Muscle of leg (tissue), 11 donors: Measurements from ENCODE around the gene STUM. TPM values are rescaled to one million over a fixed set of nuclear protein-coding genes. Genes with fewer than 3 reads are reported as not detected.

ENCODE experiments used
- DNase-seq: peaks from one replicate; pipeline ENCODE4 v3.0.0; 2013
- H3K27ac ChIP-seq: one replicate; pipeline ENCODE4 v1.5.1; 2013; ENCODE audit warnings: mild to moderate bottlenecking, low read length, control low read depth
- H3K27me3 ChIP-seq: one replicate; pipeline ENCODE4 v1.6.1; 2013; ENCODE audit warnings: low read length; ENCODE audit not compliant: control insufficient read depth, insufficient read depth
- H3K36me3 ChIP-seq: one replicate; pipeline ENCODE4 v1.6.1; 2013; ENCODE audit warnings: low read length; ENCODE audit not compliant: control insufficient read depth, insufficient read depth
- H3K4me1 ChIP-seq: one replicate; pipeline ENCODE4 v1.6.1; 2013; ENCODE audit warnings: low read length; ENCODE audit not compliant: control insufficient read depth, insufficient read depth
- H3K4me3 ChIP-seq: one replicate; pipeline ENCODE4 v1.5.1; 2013; ENCODE audit warnings: low read length, control low read depth
- H3K9me3 ChIP-seq: replicated peaks from 2 replicates; pipeline ENCODE4 v1.6.1; 2013; ENCODE audit warnings: low read depth, low read length; ENCODE audit not compliant: control insufficient read depth
- WGBS: methylation state at CpG from one replicate; pipeline ENCODE4 v1.1.5; 2013; ENCODE audit warnings: missing lambda C conversion rate; ENCODE audit not compliant: insufficient coverage; 5-methylcytosine and 5-hydroxymethylcytosine counted together
- polyA plus RNA-seq, 8 donors: library from polyadenylated mRNA; unstranded; fragments of 120-200 nt; gene quantifications; one replicate each; pipeline versions ENCODE4 v1.2.1 to v1.2.3, GENCODE V29; 2013; ENCODE audit warnings: inconsistent platforms in 1 of 8, low replicate concordance in 1 of 8; ENCODE audit not compliant: insufficient read length in 8 of 8, insufficient read depth in 1 of 8
- total RNA-seq: library from RNA; stranded (reverse); fragments of 120-200 nt; gene quantifications from one replicate; pipeline ENCODE4 v1.2.4, GENCODE V29; 2013

Gene STUM
- total and polyA plus RNA-seq, 9 donors = 4.7 to 14.6 (median 9.2) TPM

- no peak for DNase-seq
- peaks cover 9% of the 10 kb centered on the region for H3K9me3 ChIP-seq
- H3K36me3 ChIP-seq = no peaks in the 10 kb centered on the region
- H3K4me1 ChIP-seq = no peaks in the 10 kb centered on the region
- 89% methylated on average over 3 of the region's 7 CpGs for WGBS
- no peak overlapping the region for H3K27ac ChIP-seq
- no peak overlapping the region for H3K4me3 ChIP-seq
- H3K27me3 ChIP-seq = no peaks in the 10 kb centered on the region
Measured at GRCh38 chr1:226619031-226619430, 70.5 kb downstream of the STUM start.

GRCh38 chr1:226622012-226622411 is 73.4 kb downstream of the STUM start:
- no peak overlapping the region for H3K4me3 ChIP-seq
- H3K9me3 ChIP-seq = peaks cover 9% of the 10 kb centered on the region
- no peaks in the 10 kb centered on the region for H3K36me3 ChIP-seq
- DNase-seq = no peak
- H3K4me1 ChIP-seq = peaks cover 4% of the 10 kb centered on the region
- H3K27ac ChIP-seq = no peak overlapping the region
- no peaks in the 10 kb centered on the region for H3K27me3 ChIP-seq

- DNase-seq = no peak
- H3K27ac ChIP-seq = no peak overlapping the region
- peaks cover 22% of the 10 kb centered on the region for H3K4me1 ChIP-seq
- WGBS = no CpG with 5 or more reads among the region's 5 CpGs
- no peaks in the 10 kb centered on the region for H3K27me3 ChIP-seq
- no peak overlapping the region for H3K4me3 ChIP-seq
- H3K36me3 ChIP-seq = no peaks in the 10 kb centered on the region
- peaks cover 9% of the 10 kb centered on the region for H3K9me3 ChIP-seq
Measured at GRCh38 chr1:226624526-226624925, 76.0 kb downstream of the STUM start.

GRCh38 chr1:226625326-226625725 is 76.8 kb downstream of the STUM start:
- no peaks in the 10 kb centered on the region for H3K27me3 ChIP-seq
- 87% methylated on average over 6 of the region's 6 CpGs for WGBS
- DNase-seq = no peak

GRCh38 chr1:226625832-226626576 is 77.4 kb downstream of the STUM start:
- WGBS = 72% methylated on average over 7 of the region's 10 CpGs

More at GRCh38 chr1:226625326-226625725, 76.8 kb downstream of the STUM start:
- Histone ChIP-seq H3K9me3 (peaks cover 9% of the 10 kb centered on the region), H3K4me1 (peaks cover 22% of the 10 kb centered on the region), H3K27ac (no peak overlapping the region), H3K4me3 (no peak overlapping the region), H3K36me3 (no peaks in the 10 kb centered on the region)

GRCh38 chr1:226626577-226626956 is 78.0 kb downstream of the STUM start:
- Histone ChIP-seq H3K9me3 (peaks cover 7% of the 10 kb centered on the region), H3K27ac (no peak overlapping the region), H3K4me3 (no peak overlapping the region), H3K4me1 (peaks cover 29% of the 10 kb centered on the region), H3K27me3 (no peaks in the 10 kb centered on the region), H3K36me3 (no peaks in the 10 kb centered on the region)
- 3% methylated on average over 10 of the region's 11 CpGs for WGBS
- peak; percentile 82 for DNase-seq

More at GRCh38 chr1:226625832-226626576, 77.4 kb downstream of the STUM start:
- peaks cover 24% of the 10 kb centered on the region for H3K4me1 ChIP-seq
- no peak for DNase-seq
- H3K27me3 ChIP-seq = no peaks in the 10 kb centered on the region
- no peaks in the 10 kb centered on the region for H3K36me3 ChIP-seq
- no peak overlapping the region for H3K4me3 ChIP-seq
- H3K27ac ChIP-seq = no peak overlapping the region
- peaks cover 9% of the 10 kb centered on the region for H3K9me3 ChIP-seq

- Histone ChIP-seq H3K27me3 (no peaks in the 10 kb centered on the region), H3K36me3 (peaks cover 2% of the 10 kb centered on the region), H3K4me1 (peaks cover 33% of the 10 kb centered on the region), H3K4me3 (no peak overlapping the region), H3K9me3 (peaks cover 6% of the 10 kb centered on the region), H3K27ac (peak overlapping the region; percentile 32)
- no peak for DNase-seq
- WGBS = 86% methylated on average over 4 of the region's 6 CpGs
Measured at GRCh38 chr1:226627050-226627755, 78.6 kb downstream of the STUM start.

GRCh38 chr1:226627924-226628611 is 79.5 kb downstream of the STUM start:
- Histone ChIP-seq H3K9me3 (no peaks in the 10 kb centered on the region), H3K27ac (peak overlapping the region; percentile 32), H3K4me3 (no peak overlapping the region), H3K36me3 (peaks cover 7% of the 10 kb centered on the region), H3K4me1 (peaks cover 35% of the 10 kb centered on the region), H3K27me3 (no peaks in the 10 kb centered on the region)
- no peak for DNase-seq
- 82% methylated on average over 4 of the region's 11 CpGs for WGBS

- peak; percentile 74 for DNase-seq
- 56% methylated on average over 4 of the region's 10 CpGs for WGBS
- no peak overlapping the region for H3K4me3 ChIP-seq
- peaks cover 40% of the 10 kb centered on the region for H3K4me1 ChIP-seq
- no peaks in the 10 kb centered on the region for H3K27me3 ChIP-seq
- no peak overlapping the region for H3K27ac ChIP-seq
- peaks cover 10% of the 10 kb centered on the region for H3K36me3 ChIP-seq
- H3K9me3 ChIP-seq = no peaks in the 10 kb centered on the region
Measured at GRCh38 chr1:226628612-226629155, 80.1 kb downstream of the STUM start.
